GM12891 (cell line): ENCODE data around the gene CCDC167.

ENCODE experiments used
- DNase-seq: peaks from one replicate; pipeline ENCODE4 v3.0.0; 2011; ENCODE audit warnings: low spot score; ENCODE audit not compliant: insufficient read length
- FAIRE-seq: peaks from 2 replicates; lab custom pipeline; 2011; peaks lifted over from hg19 to GRCh38; lab: Jason Lieb, UNC
- PAX5 ChIP-seq: IDR thresholded peaks from 2 replicates; pipeline ENCODE4 v1.6.1; 2011; ENCODE audit warnings: low read length, moderate library complexity, mild to moderate bottlenecking; ENCODE audit not compliant: insufficient read depth, severe bottlenecking
- POLR2A ChIP-seq: IDR thresholded peaks from 2 replicates; pipeline ENCODE4 v1.6.1; 2011; ENCODE audit warnings: low read depth, low read length, control low read depth
- POLR2AphosphoS5 ChIP-seq: IDR thresholded peaks from 2 replicates; pipeline ENCODE4 v1.6.1; 2011; ENCODE audit warnings: low read depth, low read length, control low read depth
- POU2F2 ChIP-seq: IDR thresholded peaks from 2 replicates; pipeline ENCODE4 v1.6.1; 2011; ENCODE audit warnings: low read depth, mild to moderate bottlenecking, control low read depth, low read length, moderate library complexity
- SPI1 ChIP-seq: IDR thresholded peaks from 2 replicates; pipeline ENCODE4 v1.6.1; 2011; ENCODE audit warnings: low read depth, low read length, control low read depth
- TAF1 ChIP-seq: IDR thresholded peaks from 2 replicates; pipeline ENCODE4 v1.6.1; 2011; ENCODE audit warnings: low read depth, low read length, control low read depth

The CCDC167 gene

DNA sequence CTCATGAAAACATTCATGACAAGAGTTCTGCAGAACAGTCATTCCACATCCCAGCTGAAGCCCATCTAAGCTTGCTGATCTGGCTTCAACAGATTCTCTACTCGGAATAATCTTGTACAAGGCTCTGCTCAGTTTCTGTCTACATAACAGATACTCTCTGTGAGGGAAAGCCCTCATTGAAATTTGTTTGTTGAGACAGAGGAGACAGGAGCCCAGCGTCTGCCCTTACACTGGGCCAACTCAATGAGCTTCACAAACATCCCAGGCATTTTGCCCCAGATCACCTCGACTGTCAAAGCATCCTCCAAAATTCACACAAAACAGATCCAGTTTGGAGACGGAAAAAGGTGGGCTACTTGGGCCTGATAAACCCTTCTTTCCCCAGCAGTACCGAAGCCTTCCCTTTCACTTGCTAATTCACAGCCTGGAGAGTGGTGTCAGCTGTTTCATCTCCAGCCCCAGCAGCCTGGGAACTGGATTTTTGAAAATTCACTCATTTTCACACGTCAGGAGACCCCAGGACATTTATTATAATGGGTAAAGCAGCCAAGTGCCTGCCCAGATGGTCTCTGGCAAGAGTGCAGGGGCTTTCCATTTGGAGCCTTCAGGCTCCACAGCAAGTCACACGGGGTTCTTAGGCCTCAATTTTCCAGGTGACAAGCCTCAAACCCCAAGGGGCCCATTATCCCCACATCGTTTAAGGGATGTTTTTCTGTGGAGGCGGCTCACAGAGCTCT lies 7.3 kb downstream of the CCDC167 start:
- FAIRE-seq = no peak
- TF ChIP-seq SPI1 (no peak), POU2F2 (no peak), PAX5 (no peak), TAF1 (no peak), POLR2A (no peak), POLR2AphosphoS5 (no peak)
- no peak for DNase-seq

DNA sequence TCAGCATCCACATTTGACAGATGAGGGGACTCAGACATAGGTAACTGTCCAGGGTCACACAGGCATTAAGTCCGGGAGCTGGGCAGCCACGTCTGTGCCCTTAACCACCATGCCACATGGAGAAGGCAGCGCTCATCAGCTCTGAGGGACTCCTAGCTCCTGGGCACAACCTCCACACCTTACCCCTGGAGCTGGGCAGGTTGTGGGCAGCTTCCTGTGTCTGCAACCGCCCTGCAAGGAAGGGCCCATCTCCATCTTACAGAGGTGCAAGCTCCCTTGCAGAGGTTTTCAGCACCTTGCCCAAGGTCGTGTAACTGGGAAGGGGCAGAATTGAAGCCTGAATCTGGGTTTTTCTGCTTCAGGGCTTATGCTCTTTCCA lies 7.9 kb downstream of the CCDC167 start:
- TF ChIP-seq SPI1 (no peak), POLR2AphosphoS5 (no peak), PAX5 (no peak), TAF1 (no peak), POU2F2 (no peak), POLR2A (no peak)
- DNase-seq = no peak
- FAIRE-seq = no peak

DNA sequence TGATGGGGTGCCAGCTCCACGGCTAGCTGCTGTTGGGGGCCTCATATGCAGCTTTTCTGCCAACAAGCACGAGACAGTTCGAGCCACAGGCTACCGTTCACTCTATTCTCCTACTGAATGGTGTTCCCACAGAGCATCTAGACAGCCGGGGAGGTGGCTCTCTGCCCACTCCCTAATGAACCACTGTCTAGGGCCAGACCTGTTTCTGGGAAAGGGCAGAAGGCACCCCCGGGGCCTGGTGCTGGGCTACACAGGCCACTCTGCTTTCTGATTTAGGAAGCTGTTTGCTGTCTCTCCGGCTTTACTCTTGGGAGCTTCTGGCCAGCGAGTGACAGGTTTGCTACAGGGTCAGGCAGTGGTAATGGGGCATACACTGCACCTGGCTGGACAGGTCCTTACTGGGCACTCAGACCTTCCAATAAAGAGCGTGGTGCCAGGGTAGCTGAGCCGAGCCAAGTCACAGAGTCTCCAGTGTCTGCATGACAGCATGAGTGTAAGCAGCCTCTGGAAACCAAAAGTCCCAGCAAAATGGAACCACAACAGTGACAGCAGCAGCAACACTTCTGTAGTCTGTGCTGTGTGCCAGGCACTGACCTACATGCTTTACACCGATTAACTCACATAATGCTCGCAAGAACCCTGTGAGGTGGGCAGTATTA lies 8.4 kb downstream of the CCDC167 start:
- no peak for TF ChIP-seq POLR2A
- no peak for DNase-seq
- FAIRE-seq = no peak

DNA sequence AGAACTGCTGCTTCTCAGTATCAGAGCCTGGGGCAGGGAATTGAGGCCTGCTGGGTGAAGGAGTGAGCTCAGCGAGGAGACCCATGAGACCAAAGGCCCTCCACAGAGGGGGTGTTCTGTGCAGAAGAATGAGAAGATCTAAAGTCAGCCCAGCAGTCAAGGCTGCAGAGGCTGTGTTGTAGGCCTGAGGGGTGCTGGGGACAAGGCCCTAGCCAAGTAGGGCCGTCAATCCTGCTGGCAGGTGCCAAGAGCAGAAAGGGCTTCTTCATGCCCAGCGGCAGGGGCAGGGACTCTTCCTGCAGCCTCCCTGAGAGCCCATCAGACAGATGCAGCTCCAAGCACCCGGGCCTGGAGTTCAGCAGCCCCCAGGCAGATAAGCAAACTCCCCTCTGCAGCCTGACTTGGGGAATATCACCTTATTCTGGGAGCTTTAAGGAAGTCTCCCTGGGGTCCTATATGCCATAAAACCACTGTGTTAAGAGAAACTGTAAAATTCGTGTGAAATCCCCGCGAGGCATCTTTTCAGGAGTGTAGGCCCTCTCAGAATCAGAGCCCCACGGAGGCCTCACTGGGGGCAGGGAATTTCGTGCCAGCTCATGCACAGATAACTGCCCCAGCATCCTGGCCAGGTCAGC lies 9.0 kb downstream of the CCDC167 start:
- no peak for TF ChIP-seq SPI1
- TF ChIP-seq POU2F2 = no peak
- no peak for TF ChIP-seq PAX5
- TF ChIP-seq TAF1 = no peak
- no peak for TF ChIP-seq POLR2AphosphoS5
- TF ChIP-seq POLR2A = no peak
- no peak for FAIRE-seq
- DNase-seq = no peak

DNA sequence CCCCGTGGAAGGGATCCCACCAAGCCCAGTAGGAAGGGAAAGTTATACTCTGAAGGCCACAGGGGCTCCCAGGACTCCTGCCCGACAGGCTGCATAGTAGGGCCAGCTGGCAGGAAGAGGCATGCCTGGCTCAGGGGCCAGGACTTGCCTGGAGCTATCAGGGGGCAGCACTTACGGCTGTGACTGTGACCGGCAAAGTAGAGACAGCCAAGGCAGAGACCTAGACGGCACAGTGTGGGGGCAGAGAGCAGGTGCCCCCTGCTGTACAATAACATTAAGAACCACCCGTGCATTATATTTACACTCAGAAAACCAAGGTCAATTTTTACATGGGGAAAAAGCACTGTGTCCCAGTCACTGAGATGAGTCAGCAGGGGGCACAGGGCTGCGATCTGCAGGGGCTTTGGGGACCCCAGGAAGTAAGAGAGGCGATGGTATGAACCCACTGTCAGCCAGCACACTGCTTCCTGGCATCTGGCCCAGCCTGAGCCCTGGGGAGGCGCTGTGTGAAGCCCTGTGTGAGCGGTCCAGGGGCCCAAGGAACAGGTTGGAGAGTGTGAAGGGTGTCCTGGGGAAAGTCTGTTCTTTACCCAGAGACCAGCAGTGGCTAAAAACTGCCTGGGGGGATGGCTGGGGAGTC lies 9.9 kb downstream of the CCDC167 start:
- no peak for DNase-seq
- no peak for TF ChIP-seq TAF1
- TF ChIP-seq POLR2A = no peak
- TF ChIP-seq POU2F2 = no peak
- TF ChIP-seq PAX5 = no peak
- TF ChIP-seq SPI1 = no peak
- TF ChIP-seq POLR2AphosphoS5 = no peak
- peak; percentile 40 for FAIRE-seq

DNA sequence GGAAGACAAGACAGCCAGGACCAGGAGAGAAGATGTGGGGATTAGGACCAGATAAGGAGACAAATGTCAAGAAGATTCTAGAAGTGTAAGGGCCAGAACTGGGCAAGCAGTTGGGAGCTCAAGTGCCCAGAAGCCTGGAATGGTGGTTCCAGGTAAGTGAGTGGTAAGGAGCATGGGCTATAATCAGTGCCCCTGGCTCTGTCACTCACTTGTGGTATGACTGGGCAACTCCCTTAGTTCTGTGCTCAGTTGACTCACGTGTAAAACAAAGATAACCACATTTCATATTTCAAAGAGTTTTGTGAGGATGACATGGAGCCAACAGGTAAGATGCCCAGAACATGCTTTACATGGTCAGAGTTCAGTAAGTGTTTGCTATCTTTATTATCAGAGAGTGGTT lies 11.2 kb downstream of the CCDC167 start:
- FAIRE-seq (no peak), DNase-seq (no peak)
- TF ChIP-seq POLR2AphosphoS5 (no peak), PAX5 (no peak), SPI1 (no peak), POLR2A (no peak), POU2F2 (no peak), TAF1 (no peak)

DNA sequence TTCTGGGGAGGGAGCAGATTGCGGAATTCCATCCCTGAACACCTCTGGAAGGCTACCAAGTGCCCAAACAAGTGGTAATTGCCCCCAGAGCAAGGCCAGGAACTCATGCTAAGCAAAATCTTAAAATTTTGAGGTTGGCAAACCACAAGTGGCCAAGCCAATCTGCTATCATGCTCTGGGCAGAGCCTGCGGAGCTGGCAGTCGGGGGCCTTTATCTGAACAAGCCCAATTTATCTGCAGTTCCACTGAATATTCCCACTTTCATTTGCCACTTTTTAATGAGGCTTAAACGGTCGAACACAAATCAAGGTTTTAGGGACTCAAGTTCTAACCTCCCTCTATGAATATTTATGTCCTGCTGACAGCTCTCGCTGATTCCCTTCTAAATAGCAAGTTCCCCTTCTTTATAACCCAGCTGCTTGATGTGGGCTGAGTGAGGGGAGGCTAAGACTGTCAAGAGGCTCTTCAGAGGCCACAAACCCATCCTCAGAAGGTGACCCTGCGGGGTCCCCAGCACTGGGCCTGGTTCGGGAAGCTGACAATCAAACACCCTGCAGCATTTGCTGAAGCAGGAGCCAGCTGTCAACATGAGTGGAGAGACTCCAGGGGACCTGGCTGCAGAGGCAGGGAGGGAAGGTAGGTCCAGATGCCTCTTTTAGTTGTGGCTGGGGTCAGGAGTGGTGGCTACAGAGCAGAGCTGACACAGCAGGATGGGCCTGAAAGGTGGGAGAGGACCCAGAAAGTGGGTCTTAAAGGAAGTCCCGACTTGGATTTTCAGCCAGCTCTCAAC lies 11.9 kb downstream of the CCDC167 start:
- TF ChIP-seq POLR2A = no peak
- no peak for TF ChIP-seq POLR2AphosphoS5
- TF ChIP-seq SPI1 = no peak
- TF ChIP-seq POU2F2 = no peak
- no peak for TF ChIP-seq PAX5
- TF ChIP-seq TAF1 = no peak
- FAIRE-seq = no peak

DNA sequence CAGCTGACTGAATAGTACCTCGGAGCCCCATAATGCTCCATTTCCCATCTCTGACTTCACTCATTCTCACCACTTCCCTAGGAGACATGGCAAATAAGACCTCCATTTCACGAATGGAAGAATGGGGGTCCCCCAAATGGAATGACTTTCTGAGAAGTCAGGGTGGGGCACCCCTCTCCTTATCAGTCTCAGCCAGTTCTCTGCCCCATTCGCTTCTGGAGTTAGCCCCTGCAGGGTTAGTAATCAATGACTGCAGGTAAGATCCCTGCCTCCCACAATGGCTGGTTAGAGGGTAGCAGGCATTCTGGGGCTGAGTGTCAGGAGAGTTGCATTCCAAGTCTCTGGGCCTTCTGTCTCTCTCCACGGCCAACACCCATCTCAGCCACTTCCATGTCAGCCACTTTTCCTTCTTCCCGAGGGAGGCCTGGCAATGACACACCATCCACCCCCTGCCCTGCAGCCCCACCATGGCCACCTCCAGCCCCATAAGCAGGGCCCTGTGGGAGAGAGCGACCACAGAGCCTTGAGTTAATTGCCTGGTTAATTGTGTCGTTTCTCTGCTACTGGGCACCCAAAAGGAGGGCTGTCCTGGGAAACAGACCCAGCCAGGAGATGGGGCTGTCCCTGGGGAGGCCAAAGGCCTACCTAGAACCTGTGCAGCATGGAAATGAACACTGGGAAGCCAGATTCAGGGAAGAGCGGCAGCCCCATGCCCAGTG lies 13.4 kb downstream of the CCDC167 start:
- FAIRE-seq (no peak), DNase-seq (no peak)
- no peak for TF ChIP-seq SPI1
- no peak for TF ChIP-seq POLR2A
- no peak for TF ChIP-seq POU2F2
- TF ChIP-seq POLR2AphosphoS5 = no peak
- no peak for TF ChIP-seq TAF1
- no peak for TF ChIP-seq PAX5

More for the DNA sequence above, 11.9 kb downstream of the CCDC167 start:
- DNase-seq = no peak

DNA sequence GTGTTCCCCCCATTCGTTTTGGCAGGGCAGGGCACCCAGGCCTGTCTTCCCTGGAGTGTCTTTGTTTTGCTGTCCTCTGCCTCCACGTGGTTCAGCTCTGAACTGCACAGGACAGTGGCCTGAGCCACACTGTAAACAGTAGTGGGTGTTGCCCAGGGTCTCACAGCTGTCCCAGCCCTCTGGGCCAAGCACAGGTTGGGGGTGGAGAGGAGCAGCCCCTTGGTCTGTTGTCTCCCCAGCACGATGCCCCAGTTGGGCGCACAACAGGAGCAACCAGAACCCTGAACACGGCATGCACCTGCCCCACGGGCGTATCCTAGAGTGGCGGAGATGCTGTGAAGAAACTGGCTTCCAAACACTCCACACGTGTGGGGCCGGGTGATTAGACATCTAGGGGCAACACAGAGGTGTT lies 14.4 kb downstream of the CCDC167 start:
- no peak for DNase-seq
- TF ChIP-seq POLR2AphosphoS5 (no peak), PAX5 (no peak), POLR2A (no peak), POU2F2 (no peak), SPI1 (no peak), TAF1 (no peak)
- FAIRE-seq = no peak
